Lower lobe of right lung (tissue), 2 donors: ENCODE results near the gene SLC19A2. TPM values are rescaled to one million over a fixed set of nuclear protein-coding genes. Genes with fewer than 3 reads are reported as not detected.

Experiments
- ATAC-seq, 2 donors: fragments of 200-7000 bp; cut with Tn5 transposase; one replicate each; pipeline ENCODE4 v1.9.1; 2020 to 2022; ENCODE audit warnings: mild to moderate bottlenecking in 2 of 2, moderate library complexity in 2 of 2
- DNase-seq: peaks from one replicate; pipeline ENCODE4 v3.0.0-alpha.2; 2020
- H3K27ac ChIP-seq: fragments of 200-600 bp; one replicate; pipeline ENCODE4 v1.8.0; 2022
- H3K27me3 ChIP-seq: fragments of 200-600 bp; one replicate; pipeline ENCODE4 v1.8.0; 2022; ENCODE audit warnings: low read depth
- H3K36me3 ChIP-seq: fragments of 200-600 bp; one replicate; pipeline ENCODE4 v1.8.0; 2022; ENCODE audit warnings: mild to moderate bottlenecking
- H3K4me1 ChIP-seq: fragments of 200-600 bp; one replicate; pipeline ENCODE4 v1.8.0; 2022
- H3K4me3 ChIP-seq: fragments of 200-600 bp; one replicate; pipeline ENCODE4 v1.8.0; 2022; ENCODE audit warnings: mild to moderate bottlenecking
- H3K9me3 ChIP-seq: fragments of 200-600 bp; one replicate; pipeline ENCODE4 v1.8.0; 2022
- CTCF ChIP-seq: fragments of 200-600 bp; IDR thresholded peaks from one replicate; pipeline ENCODE4 v1.8.0; 2022; ENCODE audit warnings: antibody characterized with exemption, mild to moderate bottlenecking
- intact Hi-C: fragments of 100-400 bp; cut with DNase I; formaldehyde crosslinking; loops from one replicate; pipeline ENCODE4 v1.11.0; 2022
- total RNA-seq: library from RNA; stranded (reverse); fragmentation: NEBNext Ultra II Directional; extraction: Animal tissue kit (Norgen Biotek cat#: 25700); gene quantifications from one replicate; pipeline ENCODE4 v1.2.1, GENCODE V29; 2021
- donor health status: DM: no; HTN: yes; CAD: no; lungs with severe emphysema.

Gene SLC19A2
- total RNA-seq, 1 donor from 2014 or later, result 11.1 TPM

GRCh38 chr1:169523904-169524303 is 38.2 kb upstream of the SLC19A2 start:
- no peak overlapping the region for H3K4me3 ChIP-seq
- H3K27me3 ChIP-seq, result no peaks in the 10 kb centered on the region
- peaks cover 2% of the 10 kb centered on the region for H3K4me1 ChIP-seq
- TF ChIP-seq CTCF, result no peak
- intact Hi-C loops, result no loop called here
- no peaks in the 10 kb centered on the region for H3K36me3 ChIP-seq
- H3K9me3 ChIP-seq, result no peaks in the 10 kb centered on the region
- no peak overlapping the region for H3K27ac ChIP-seq
- DNase-seq (no peak), ATAC-seq (no peak)

GRCh38 chr1:169521226-169521625 is 35.5 kb upstream of the SLC19A2 start:
- intact Hi-C loops, result no loop called here

GRCh38 chr1:169517558-169518186 is 31.9 kb upstream of the SLC19A2 start:
- Histone ChIP-seq H3K4me1 (no peaks in the 10 kb centered on the region), H3K27ac (no peak overlapping the region), H3K4me3 (no peak overlapping the region), H3K27me3 (no peaks in the 10 kb centered on the region), H3K9me3 (no peaks in the 10 kb centered on the region), H3K36me3 (no peaks in the 10 kb centered on the region)
- intact Hi-C loops, result no loop called here
- no peak for DNase-seq
- TF ChIP-seq CTCF, result no peak
- ATAC-seq, result no peak

More at GRCh38 chr1:169521226-169521625, 35.5 kb upstream of the SLC19A2 start:
- Histone ChIP-seq H3K27me3 (no peaks in the 10 kb centered on the region), H3K4me3 (no peak overlapping the region), H3K4me1 (no peaks in the 10 kb centered on the region), H3K36me3 (no peaks in the 10 kb centered on the region), H3K9me3 (no peaks in the 10 kb centered on the region), H3K27ac (no peak overlapping the region)
- DNase-seq (no peak), ATAC-seq (no peak)
- TF ChIP-seq CTCF, result no peak

GRCh38 chr1:169515641-169516040 is 29.9 kb upstream of the SLC19A2 start:
- intact Hi-C loops, result no loop called here
- Histone ChIP-seq H3K36me3 (no peaks in the 10 kb centered on the region), H3K27me3 (no peaks in the 10 kb centered on the region), H3K9me3 (no peaks in the 10 kb centered on the region), H3K27ac (no peak overlapping the region), H3K4me1 (no peaks in the 10 kb centered on the region), H3K4me3 (no peak overlapping the region)
- no peak for TF ChIP-seq CTCF
- DNase-seq, result no peak
- no peak for ATAC-seq

- Histone ChIP-seq H3K9me3 (no peaks in the 10 kb centered on the region), H3K27me3 (no peaks in the 10 kb centered on the region), H3K36me3 (no peaks in the 10 kb centered on the region), H3K4me1 (no peaks in the 10 kb centered on the region), H3K27ac (no peak overlapping the region), H3K4me3 (no peak overlapping the region)
- DNase-seq (no peak), ATAC-seq (no peak)
- intact Hi-C loops, result no loop called here
- TF ChIP-seq CTCF, result no peak
These were observed 29.0 kb upstream of the SLC19A2 start for GRCh38 chr1:169514566-169515270.
